Activated T-cell treated with anti-CD3 and anti-CD28 coated beads for 24 hours (primary cell): ENCODE data around the gene ATP4B.

Experiments
- DNase-seq: peaks from one replicate; pipeline ENCODE4 v3.0.0-alpha.2; 2020; ENCODE audit warnings: low read depth

The ATP4B gene

GRCh38 chr13:113657851-113658741 lies at the start of gene ATP4B:
Gene ATP4B, minus strand, starts transcription at chr13:113658198. Its CDS starts 54 bp downstream, at chr13:113658144.
- no peak for DNase-seq

- DNase-seq: no peak
Measured at GRCh38 chr13:113672002-113672651, 14.1 kb upstream of the ATP4B start.

- no peak for DNase-seq
Measured at GRCh38 chr13:113671066-113672001, 13.3 kb upstream of the ATP4B start.

- DNase-seq: no peak
Measured at GRCh38 chr13:113670541-113670940, 12.5 kb upstream of the ATP4B start.

- no peak for DNase-seq
Measured at GRCh38 chr13:113669755-113670341, 11.8 kb upstream of the ATP4B start.

GRCh38 chr13:113669231-113669754 lies 11.3 kb upstream of the ATP4B start:
- no peak for DNase-seq

- no peak for DNase-seq
Measured at GRCh38 chr13:113668491-113668971, 10.5 kb upstream of the ATP4B start.

GRCh38 chr13:113667771-113668490 lies 9.9 kb upstream of the ATP4B start:
- DNase-seq: no peak

- no peak for DNase-seq
Measured at GRCh38 chr13:113666951-113667701, 9.1 kb upstream of the ATP4B start, which contains the start of gene GRK1. Gene GRK1, plus strand, starts transcription at chr13:113667219. Its CDS starts 168 bp downstream, at chr13:113667387.

GRCh38 chr13:113666329-113666670 lies 8.3 kb upstream of the ATP4B start:
- DNase-seq: no peak

- no peak for DNase-seq
Measured at GRCh38 chr13:113665597-113666328, 7.8 kb upstream of the ATP4B start.

- no peak for DNase-seq
Measured at GRCh38 chr13:113664751-113665596, 7.0 kb upstream of the ATP4B start.

GRCh38 chr13:113663934-113664333 lies 5.9 kb upstream of the ATP4B start:
- no peak for DNase-seq

GRCh38 chr13:113661509-113661908 lies 3.5 kb upstream of the ATP4B start:
- no peak for DNase-seq

- DNase-seq: no peak
Measured at GRCh38 chr13:113660066-113660465, 2.1 kb upstream of the ATP4B start.

GRCh38 chr13:113659337-113659736 lies 1.3 kb upstream of the ATP4B start:
- no peak for DNase-seq

GRCh38 chr13:113658836-113659235 lies 838 bp upstream of the ATP4B start:
- no peak for DNase-seq
